Measurements from ENCODE around the gene COPB1.
A peak's percentile ranks its signal among the peaks of the same experiment; 100 is the strongest.

Gene COPB1

GRCh38 chr11:14471127-14471526 lies 28.5 kb downstream of the COPB1 start:
- TF ChIP-seq CTCF (conservative IDR thresholded peaks at IDR 0.05; ENCODE audit: low read depth, low read length) = no peak
- no peak for DNase-seq (ENCODE audit: low read depth)
- H3K4me3 ChIP-seq (ENCODE audit: low read length) = no peak overlapping the region

- H3K4me3 ChIP-seq (ENCODE audit: low read length) = no peak overlapping the region
- no peak for TF ChIP-seq CTCF (conservative IDR thresholded peaks at IDR 0.05; ENCODE audit: low read depth, low read length)
- no peak for DNase-seq (ENCODE audit: low read depth)
Measured at GRCh38 chr11:14463623-14464022, 36.0 kb downstream of the COPB1 start.

- DNase-seq (ENCODE audit: low read depth) = no peak
- no peak overlapping the region for H3K4me3 ChIP-seq (ENCODE audit: low read length)
- no peak for TF ChIP-seq CTCF (conservative IDR thresholded peaks at IDR 0.05; ENCODE audit: low read depth, low read length)
Measured at GRCh38 chr11:14460147-14460546, 39.5 kb downstream of the COPB1 start.

- no peak for TF ChIP-seq CTCF (conservative IDR thresholded peaks at IDR 0.05; ENCODE audit: low read depth, low read length)
- no peak overlapping the region for H3K4me3 ChIP-seq (ENCODE audit: low read length)
- DNase-seq (ENCODE audit: low read depth) = no peak
Measured at GRCh38 chr11:14458377-14458776, 41.2 kb downstream of the COPB1 start.

GRCh38 chr11:14455648-14456430 lies 43.8 kb downstream of the COPB1 start:
- DNase-seq (ENCODE audit: low read depth) = no peak
- no peak for TF ChIP-seq CTCF (conservative IDR thresholded peaks at IDR 0.05; ENCODE audit: low read depth, low read length)
- no peak overlapping the region for H3K4me3 ChIP-seq (ENCODE audit: low read length)

GRCh38 chr11:14454861-14455632 lies 44.6 kb downstream of the COPB1 start:
- peak; percentile 67 for TF ChIP-seq CTCF (conservative IDR thresholded peaks at IDR 0.05; ENCODE audit: low read depth, low read length)
- no peak overlapping the region for H3K4me3 ChIP-seq (ENCODE audit: low read length)
- DNase-seq (ENCODE audit: low read depth) = peak; percentile 3
